NCI-H82 treated with DMSO at 0.1 percent for 48 hours (cell line): Measurements from ENCODE around the gene IKZF4.
"Not testable (repeated sequence)": the region's sequence is repeated elsewhere in the genome, so short reads cannot be mapped to it uniquely, and the experiment has no call there.

Source experiments
- DNase-seq: peaks from one replicate; lab custom pipeline; 2025; ENCODE audit not compliant: unreplicated experiment; lab: John Stamatoyannopoulos, UW

The IKZF4 gene

DNA sequence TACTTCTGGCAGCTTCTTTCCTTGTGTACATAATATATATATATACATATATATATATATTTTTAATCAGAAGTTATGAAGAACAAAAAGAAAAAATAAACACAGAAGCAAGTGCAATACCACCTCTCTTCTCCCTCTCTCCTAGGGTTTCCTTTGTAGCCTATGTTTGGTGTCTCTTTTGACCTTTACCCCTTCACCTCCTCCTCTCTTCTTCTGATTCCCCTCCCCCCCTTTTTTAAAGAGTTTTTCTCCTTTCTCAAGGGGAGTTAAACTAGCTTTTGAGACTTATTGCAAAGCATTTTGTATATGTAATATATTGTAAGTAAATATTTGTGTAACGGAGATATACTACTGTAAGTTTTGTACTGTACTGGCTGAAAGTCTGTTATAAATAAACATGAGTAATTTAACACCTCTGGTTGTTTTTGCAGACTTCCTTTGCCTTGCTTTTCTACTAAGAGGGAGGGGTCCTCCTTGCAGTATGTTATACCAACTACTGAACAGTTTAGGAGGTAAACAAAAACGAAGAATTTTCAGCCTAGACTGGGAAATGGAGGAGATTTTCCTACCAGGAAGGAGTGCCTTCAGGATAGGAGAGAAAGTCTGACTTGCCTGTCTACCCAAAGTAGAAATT lies 17.3 kb downstream of the IKZF4 start:
- DNase-seq: no peak

DNA sequence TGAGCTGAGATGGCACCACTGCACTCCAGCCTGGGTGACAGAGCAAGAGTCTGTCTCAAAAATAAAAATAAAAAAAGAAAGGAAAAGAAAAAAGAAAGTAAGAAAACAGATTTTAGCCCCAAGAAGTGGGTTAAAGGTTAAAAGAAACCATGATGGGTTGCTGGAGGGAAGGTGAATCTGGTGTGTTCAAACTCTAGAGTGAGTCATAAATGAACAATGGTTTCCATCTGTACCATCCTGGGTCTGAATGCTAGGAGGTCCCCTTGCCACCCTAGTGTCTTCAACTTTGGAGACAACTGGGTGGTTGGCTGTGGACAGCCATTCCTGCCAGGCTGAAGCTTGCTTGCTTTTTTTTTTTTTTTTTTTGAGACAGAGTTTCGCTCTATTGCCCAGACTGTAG lies 19.3 kb downstream of the IKZF4 start:
- no peak for DNase-seq

DNA sequence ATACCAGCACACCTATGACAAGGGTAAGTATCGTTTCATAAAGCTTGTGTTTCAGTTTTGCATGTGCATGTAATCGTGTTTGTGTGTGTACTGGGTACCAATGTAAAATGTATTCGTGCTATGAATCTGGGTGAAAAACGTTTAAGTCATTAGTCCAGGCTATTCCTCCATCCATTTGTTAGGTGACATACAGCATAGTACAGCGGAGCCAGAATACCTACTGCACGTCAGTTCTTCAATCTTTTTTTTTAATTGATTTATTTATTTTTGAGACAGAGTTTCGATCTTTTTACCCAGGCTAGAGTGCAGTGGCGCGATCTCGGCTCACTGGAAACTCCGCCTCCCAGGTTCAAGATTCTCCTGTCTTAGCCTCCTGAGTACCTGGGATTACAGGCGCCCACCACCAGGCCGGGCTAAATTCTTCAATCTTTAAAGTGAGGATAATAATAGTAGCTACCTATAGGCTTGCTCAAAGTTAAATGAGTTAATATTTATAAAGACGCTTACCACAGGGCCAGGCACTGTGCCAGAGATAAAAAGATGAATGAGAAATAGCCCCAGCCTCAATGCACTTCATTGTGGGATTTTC lies 20.2 kb downstream of the IKZF4 start:
- no peak for DNase-seq

DNA sequence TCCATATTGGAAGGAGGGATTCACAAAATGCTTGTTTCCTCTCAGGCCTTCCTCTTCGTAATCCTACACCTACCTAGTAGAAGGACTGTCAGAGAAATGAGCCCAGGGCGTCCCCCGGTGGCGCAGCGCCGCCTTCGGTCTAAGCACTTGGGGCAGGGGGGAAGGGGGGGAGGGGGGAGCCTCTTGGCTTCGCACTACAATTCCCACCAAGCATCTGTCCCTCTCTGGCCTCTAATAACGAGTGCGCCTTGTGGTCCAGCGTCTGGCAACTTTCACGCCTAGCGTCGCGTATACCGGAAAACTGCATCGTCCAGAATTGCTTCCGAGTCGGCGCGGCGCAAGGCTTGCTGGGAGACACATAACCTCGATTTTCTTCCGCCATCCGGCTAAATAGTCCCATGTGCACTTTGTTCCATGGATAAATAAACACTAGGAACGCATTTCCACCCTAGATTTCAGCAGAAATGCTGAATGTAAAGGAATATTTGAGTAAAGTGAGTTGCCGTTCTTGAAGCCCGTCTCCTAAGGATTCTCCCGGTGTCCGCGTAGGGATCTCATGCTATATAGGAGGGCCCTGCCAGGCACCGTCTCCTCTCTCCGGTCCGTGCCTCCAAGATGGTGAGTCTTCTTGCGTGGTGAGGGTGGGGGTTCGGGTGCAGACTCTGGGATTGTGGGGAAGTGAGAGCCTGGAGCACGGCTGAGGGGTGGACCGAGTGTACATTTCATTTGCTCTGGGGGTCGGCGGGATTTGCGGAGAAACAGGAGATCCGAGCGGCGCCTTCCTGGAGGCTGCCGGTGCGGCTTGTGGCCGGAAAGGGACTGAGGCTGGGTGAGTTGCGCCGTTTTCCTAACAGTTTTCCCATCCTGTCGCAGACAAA lies 20.9 kb downstream of the IKZF4 start, which contains the start of gene RPS26:
TSS of gene RPS26 (plus strand) at position 367 of the 878 bp plus-strand sequence. CDS start at position 616, 249 bp downstream.
- peak; percentile 98 for DNase-seq

DNA sequence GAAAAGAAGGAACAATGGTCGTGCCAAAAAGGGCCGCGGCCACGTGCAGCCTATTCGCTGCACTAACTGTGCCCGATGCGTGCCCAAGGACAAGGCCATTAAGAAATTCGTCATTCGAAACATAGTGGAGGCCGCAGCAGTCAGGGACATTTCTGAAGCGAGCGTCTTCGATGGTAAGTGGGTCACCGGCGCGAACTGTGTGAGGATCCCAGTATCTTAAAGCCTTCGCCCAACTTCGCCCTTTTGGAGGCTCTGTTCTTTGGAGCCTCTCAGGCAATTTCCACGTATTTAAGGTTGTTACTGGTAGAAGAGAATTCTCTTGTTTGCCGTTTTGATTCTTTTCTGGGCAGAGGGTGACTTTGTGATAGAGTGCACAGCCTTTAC lies 21.6 kb downstream of the IKZF4 start:
- not testable (repeated sequence) for DNase-seq

DNA sequence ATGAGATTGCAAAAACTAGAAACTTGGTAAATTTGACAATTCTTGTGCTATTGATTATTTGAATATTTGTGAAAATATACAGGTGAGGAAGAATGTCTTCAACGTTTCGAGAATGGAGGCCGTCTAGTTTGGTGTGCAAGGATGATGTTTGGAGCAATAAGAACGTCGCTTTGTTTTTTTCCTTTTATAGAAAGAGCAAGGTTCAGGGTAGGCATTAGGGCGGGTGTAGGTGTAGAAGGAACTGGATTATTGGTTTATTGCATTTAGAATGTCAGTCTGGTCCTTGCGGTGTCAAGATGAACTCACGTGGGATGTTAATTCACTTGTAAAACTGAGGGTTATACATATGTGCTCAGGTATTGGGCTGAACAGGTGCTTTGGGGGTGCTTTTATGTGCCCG lies 22.0 kb downstream of the IKZF4 start:
- no peak for DNase-seq

DNA sequence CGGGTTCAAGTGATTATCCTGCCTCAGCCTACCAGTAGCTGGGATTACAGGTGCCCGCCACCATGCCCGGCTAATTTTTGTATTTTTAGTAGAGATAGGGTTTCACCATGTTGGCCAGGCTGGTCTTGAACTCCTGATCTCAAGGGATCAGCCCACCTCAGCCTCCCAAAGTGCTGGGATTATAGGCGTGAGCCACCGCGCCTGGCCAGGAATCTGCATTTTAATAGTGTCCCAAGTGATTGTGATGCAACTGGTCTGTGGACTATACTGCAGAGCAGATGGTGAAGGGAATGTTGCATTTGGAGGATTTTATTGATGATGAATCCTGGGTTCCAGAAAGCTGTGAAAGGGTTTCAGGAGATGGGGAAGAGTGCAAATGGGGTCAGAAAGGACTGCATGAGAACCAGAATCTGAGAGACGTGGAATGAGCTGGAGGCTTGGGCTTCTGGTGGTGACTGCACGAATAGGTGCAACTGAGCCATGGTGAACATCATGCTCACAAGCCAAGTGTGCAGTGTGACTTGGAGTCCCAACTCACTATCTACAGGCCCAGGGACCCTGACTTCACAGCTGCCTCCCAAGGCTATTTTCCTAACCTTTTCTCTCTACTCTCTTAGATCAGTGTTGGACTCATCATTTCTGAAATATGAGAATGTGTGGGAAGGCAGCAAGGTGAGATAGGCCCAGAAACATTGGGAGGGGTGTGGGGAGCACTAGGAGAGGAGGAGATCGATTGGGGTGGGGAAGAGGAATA lies 25.4 kb downstream of the IKZF4 start:
- no peak for DNase-seq

DNA sequence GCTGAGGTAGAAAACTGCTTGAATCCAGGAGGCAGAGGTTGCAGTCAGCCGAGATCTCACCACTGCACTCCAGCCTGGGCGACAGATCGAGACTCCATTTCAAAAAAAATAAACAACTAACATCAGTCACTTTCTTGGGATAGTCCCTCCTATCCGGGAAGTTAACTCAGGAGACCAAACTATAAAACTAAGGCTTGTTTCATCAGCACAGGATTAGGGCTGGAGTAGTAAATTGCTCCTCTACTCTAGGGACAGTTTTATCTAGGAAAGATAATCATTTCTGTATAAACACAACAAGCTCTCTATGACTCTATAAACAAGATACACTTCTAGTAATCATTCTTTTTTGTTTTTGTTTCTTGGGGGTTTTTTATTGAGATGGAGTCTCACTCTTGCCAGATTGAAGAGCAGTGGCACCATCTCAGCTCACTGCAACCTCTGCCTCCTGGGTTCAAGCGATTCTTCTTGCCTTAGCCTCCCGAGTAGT lies 32.6 kb downstream of the IKZF4 start:
- no peak for DNase-seq

DNA sequence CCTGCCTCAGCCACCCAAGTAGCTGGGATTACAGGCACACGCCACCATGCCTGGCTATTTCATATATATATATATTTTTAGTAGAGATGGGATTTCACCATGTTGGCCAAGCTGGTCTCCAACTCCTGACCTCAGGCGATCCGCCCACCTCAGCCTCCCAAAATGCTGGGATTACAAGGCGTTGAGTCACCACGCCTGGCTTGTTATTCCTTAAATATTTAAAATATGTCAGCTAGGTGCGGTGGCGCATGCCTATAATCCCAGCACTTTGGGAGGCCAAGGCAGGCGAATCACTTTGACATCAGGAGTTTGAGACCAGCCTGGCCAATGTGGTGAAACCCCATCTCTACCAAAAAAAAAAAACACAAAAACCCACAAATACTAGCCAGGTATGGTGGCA lies 39.1 kb downstream of the IKZF4 start:
- DNase-seq: not testable (repeated sequence)

DNA sequence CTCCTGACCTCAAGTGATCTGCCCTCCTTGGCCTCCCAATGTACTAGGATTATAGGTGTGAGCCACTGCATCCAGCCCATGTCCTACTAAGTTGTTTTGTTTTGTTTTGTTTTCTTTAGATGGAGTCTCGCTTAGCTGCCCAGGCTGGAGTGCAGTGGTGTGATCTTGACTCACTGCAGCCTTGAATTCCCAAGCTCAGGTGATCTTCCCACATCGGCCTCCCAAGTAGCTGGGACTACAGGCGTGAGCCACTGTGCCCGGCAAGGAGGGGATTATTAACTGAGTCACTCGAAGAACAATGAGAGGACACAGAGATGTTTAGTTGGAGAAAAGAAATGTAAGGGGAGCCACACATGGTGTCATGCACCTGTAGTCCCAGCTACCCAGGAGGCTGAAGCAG lies 41.1 kb downstream of the IKZF4 start:
- no peak for DNase-seq

DNA sequence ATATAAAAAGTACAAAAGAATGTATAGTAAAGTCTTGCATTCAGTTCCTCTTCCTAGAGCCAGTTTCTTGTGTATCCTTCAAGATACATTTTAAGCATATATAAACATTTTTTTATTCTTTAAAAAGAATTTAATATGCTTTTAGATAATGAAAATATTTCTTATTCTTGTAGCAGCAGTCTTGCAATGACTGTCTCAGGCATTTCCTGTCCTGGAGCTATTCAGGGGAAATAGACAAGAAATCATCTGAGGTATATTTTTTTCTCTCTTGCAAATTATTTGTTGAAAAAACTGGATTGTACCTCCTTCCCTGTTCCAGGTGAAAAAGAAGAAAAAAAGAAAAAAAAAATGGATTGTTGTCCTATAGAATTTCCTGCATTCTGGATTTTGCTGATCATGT lies 42.2 kb downstream of the IKZF4 start:
- no peak for DNase-seq

DNA sequence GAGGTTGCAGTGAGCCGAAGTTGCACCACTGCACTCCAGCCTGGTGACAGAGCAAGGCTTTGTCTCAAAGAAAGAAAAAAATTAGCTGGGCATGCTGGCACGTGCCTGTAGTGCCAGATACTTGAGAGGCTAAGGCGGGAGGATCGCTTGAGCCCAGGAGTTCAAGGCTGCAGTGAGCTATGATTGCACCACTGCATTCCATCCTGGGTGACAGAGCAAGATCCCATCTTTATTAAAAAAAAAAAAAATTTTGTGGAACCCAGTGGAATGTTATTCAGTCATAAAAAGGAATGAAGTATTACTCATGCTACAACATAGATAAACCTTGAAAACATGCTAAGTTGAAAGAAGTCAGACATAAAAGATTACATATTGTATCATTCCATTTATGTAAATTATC lies 50.8 kb downstream of the IKZF4 start:
- no peak for DNase-seq

DNA sequence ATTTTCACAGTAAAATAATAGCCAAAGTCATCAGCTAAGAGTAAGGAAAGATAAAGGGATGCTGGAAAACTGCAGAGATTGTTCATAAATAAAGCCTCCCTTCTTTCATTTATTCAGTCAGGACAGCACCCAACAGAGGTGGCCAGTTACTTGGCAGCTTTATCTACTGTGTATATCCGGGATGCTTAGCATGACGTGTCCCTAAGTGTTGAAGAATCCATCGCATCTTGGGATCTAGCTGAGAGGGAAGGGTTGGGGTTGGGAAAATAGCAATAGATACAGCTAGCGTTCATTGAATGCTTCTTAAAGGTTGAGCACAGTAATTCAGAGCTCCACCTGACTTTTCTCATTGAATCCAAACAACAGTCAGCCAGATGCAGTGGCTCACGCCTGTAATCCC lies 53.6 kb downstream of the IKZF4 start:
- DNase-seq: no peak

DNA sequence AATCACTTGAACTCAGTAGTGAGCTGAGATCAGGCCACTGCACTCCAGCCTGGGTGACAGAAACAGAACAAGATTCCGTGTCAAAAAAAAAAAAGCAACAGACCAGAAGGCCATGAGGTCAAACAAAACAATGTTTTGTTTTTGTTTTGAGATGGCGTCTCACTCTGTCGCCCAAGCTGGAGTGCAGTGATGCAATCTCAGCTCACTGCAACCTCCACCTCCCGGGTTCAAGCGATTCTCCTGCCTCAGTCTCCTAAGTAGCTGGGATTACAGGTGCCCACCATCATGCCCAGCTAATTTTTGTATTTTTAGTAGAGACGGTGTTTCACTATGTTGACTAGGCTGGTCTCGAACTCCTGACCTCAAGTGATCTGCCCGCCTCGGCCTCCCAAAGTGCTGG lies 57.1 kb downstream of the IKZF4 start:
- not testable (repeated sequence) for DNase-seq

DNA sequence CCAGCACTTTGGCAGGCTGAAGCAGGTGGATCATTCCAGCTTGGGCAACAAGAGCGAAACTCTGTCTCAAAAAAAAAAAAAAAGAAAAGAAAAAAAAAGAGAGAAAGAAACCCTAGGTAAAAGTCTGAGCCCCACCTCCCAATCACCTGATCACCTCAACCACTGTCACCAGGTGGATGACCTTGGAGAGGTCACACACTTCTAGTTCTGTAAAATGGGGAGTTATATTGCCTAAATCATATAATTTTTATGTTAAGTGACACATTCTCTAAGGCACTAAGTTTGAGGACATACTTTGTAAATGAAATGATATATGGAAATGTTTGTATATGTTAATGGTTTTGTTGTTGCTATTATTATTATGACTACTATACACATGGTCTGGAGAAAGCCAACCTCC lies 57.6 kb downstream of the IKZF4 start:
- DNase-seq: no peak

DNA sequence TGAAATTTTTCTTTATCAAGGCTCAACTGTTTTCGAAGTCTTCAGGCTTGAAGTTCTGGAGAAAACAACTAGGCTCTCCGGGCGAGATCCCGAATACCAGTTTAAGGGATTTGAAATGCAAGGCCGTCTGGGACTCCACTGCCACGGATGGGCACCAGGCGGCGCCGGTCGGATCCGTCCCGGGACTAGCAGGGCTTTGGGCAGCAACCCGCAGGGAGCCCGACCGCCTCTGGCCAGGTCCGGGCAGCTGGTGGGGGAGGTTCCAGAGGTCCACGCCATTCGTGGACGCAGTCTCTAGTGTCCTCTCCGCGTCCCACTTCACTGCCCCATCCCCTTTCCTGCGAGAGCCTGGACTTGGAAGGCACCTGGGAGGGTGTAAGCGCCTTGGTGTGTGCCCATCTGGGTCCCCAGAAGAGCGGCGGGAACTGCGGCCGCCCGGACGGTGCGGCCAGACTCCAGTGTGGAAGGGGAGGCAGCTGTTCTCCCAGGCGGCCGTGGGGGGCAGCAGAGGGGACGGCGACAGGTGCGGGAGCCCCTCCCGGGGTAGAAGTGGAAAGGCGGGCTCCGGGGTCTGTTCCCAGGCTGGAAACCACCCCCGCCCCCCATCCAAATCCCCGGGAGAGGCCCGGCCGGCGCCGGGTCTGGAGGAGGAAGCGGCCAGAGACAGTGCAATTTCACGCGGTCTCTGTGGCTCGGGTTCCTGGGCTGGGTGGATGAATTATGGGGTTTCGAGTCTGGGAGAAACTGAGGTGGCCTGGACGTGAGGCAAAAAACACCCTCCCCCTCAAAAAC lies 58.3 kb downstream of the IKZF4 start:
- DNase-seq: peak; percentile 60

DNA sequence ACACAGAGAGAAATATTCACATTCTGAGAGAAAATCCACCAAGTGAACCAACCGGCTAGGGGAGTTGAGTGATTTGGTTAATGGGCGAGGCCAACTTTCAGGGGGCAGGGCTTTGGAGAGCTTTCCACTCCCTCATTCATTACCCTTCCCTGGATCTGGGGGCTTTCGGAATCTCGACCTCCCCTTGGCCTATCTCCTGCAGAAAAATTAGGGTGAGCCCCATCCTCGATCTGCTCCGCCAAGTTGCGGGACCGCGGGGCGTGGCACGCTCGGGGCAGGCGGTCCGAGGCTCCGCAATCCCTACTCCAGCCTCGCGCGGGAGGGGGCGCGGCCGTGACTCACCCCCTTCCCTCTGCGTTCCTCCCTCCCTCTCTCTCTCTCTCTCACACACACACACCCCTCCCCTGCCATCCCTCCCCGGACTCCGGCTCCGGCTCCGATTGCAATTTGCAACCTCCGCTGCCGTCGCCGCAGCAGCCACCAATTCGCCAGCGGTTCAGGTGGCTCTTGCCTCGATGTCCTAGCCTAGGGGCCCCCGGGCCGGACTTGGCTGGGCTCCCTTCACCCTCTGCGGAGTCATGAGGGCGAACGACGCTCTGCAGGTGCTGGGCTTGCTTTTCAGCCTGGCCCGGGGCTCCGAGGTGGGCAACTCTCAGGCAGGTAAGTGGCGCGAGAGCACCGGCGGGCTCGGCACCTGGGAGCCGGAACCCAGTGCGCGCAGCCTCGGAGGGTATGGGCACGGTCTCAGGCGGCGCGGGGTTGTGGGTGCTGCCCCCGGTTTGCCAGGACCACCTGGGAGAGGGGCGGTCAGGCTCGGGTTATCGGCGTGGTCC lies 59.1 kb downstream of the IKZF4 start, which contains the start of gene ERBB3:
TSS of gene ERBB3 (plus strand) at position 443 of the 833 bp plus-strand sequence. CDS start at position 579, 136 bp downstream.
- no peak for DNase-seq

DNA sequence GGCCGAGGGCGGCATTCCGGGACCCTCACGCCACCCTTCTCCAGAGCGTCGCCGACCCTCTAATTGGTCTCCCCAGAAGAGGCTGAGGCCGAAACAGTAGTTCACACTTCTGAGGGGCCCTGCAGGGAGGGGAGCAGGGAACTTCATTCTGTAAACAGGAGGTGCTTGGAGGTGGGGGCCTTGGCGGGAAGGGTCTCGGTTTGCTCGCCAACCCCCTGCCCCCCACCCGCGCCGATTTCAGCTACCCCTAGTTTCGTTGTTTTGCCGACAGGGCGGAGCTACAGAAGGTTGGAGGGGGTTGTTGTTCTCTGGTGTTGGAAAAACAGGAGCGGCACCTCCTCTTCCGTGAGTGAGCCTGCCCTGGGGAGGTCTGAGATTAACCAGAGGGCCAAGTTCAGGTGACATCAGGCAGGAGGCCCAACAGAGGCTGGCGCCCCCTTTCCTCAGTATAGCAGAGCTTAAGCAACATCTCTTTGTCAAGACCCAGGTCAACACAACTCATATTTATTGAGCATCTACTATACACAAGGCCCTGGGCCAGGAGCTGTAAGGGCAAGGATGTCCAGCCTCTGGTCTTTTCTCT lies 59.8 kb downstream of the IKZF4 start:
- DNase-seq: no peak
